Right lobe of liver (tissue), 6 donors: ENCODE results near the gene RASD2. TPM values are rescaled to one million over a fixed set of nuclear protein-coding genes. Genes with fewer than 3 reads are reported as not detected.

Source experiments
- ATAC-seq, 4 donors: fragments of 200-7000 bp; cut with Tn5 transposase; one replicate each; pipeline ENCODE4 v1.9.1; 2020; ENCODE audit warnings: mild to moderate bottlenecking in 4 of 4, moderate library complexity in 4 of 4
- DNase-seq, 3 donors: peaks; one replicate each; pipeline ENCODE4 v3.0.0-alpha.2; 2020
- H3K27ac ChIP-seq, 3 donors: fragments of 200-600 bp; one replicate each; pipeline ENCODE4 v1.8.0; 2022
- H3K27me3 ChIP-seq, 2 donors: fragments of 200-600 bp; one replicate each; pipeline ENCODE4 v1.8.0; 2022
- H3K36me3 ChIP-seq, 4 donors: fragments of 200-600 bp; sonication (generic) in 1 of 4; one replicate each; pipeline versions ENCODE4 v1.5.1 to v1.8.0; 2017 to 2022; ENCODE audit warnings: control low read depth in 1 of 4
- H3K4me1 ChIP-seq, 4 donors: fragments of 200-600 bp; sonication (generic) in 1 of 4; one replicate each; pipeline versions ENCODE4 v1.5.1 to v1.8.0; 2017 to 2022; ENCODE audit warnings: control low read depth in 1 of 4
- H3K4me3 ChIP-seq, 3 donors: fragments of 200-600 bp; one replicate each; pipeline ENCODE4 v1.8.0; 2022
- H3K9me3 ChIP-seq, 4 donors: fragments of 200-600 bp; sonication (generic) in 1 of 4; one replicate each; pipeline versions ENCODE4 v1.5.1 to v1.8.0; 2017 to 2022; ENCODE audit warnings: control low read depth in 1 of 4
- CTCF ChIP-seq, 4 donors: fragments of 200-600 bp in 3 of 4; fragments of 450-650 bp in 1 of 4; IDR thresholded peaks; one replicate each; pipeline versions ENCODE4 v1.5.1 to v1.8.0; 2016 to 2022; ENCODE audit warnings: antibody characterized with exemption in 4 of 4, mild to moderate bottlenecking in 2 of 4
- POLR2A ChIP-seq: fragments of 450-650 bp; IDR thresholded peaks from one replicate; pipeline ENCODE4 v1.6.1; 2017; ENCODE audit warnings: antibody characterized with exemption, mild to moderate bottlenecking
- WGBS: methylation state at CpG from one replicate; pipeline ENCODE4 v1.1.6; 2018; ENCODE audit warnings: low coverage, low lambda C conversion rate; ENCODE audit not compliant: insufficient coverage; ENCODE audit errors: missing lambda C conversion rate; 5-methylcytosine and 5-hydroxymethylcytosine counted together
- intact Hi-C, 2 donors: fragments of 100-400 bp; cut with DNase I; formaldehyde crosslinking; loops; one replicate each; pipeline versions ENCODE4 v1.11.2 to v1.14.1; 2022
- total RNA-seq, 6 experiments: library from RNA; depleted of rRNA in 2 of 6; stranded (reverse); fragments of >200 nt in 2 of 6; fragmentation: NEBNext Ultra II Directional in 3 of 6; extraction: Animal tissue kit (Norgen Biotek cat#: 25700) in 3 of 6; gene quantifications; one replicate each; pipeline versions ENCODE4 v1.1.0 to v1.2.4, GENCODE V29; 2016 to 2023
- donor health status: DM: no; HTN: yes; CAD: no.
- donor health status: DM: no; HTN: no; CAD: no.
- donor health status: DM: no; HTN: no; CAD: no.
- donor health status: DM: no; HTN: yes; CAD: no.
- donor health status: DM: no; HTN: yes; CAD: no.

The RASD2 gene
- total RNA-seq, 6 experiments from 2014 or later: 0.05 to 0.20 (median 0.07) TPM; not detected in 2

GRCh38 chr22:35561796-35562526, 21.3 kb downstream of the RASD2 start:
- 88% methylated on average over 17 of the region's 20 CpGs for WGBS
- H3K27ac ChIP-seq: no peak overlapping the region
- H3K4me1 ChIP-seq: no peaks in the 10 kb centered on the region
- no peaks in the 10 kb centered on the region for H3K9me3 ChIP-seq
- no peaks in the 10 kb centered on the region for H3K36me3 ChIP-seq
- no peaks in the 10 kb centered on the region for H3K27me3 ChIP-seq
- no peak for DNase-seq
- H3K4me3 ChIP-seq: no peak overlapping the region
- TF ChIP-seq POLR2A: no peak
- TF ChIP-seq CTCF (IDR thresholded peaks at IDR 0.05): no peak
- intact Hi-C loops: no loop called here
- no peak for ATAC-seq

DNA sequence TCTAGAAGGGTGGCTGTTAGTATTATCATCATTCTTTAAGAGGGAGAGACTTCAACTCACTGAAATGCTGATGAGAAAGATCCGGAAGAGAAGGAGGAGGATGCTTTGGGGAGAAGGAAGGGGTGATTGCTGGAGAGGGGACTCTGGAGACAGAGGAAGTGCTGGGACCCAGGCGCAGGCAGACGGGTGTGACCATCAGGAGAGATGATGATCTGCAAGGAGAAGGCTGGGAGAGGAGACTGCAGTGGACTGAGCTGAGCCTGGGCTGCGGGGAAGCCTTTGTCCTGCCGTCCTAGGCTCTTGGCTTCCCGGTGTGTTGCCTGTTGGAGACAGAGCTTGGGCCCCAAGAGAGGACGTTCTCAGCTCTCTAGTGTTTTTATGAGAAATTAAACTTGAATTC, 22.6 kb downstream of the RASD2 start:
- Histone ChIP-seq H3K4me3 (no peak overlapping the region), H3K27ac (no peak overlapping the region), H3K36me3 (no peaks in the 10 kb centered on the region), H3K27me3 (no peaks in the 10 kb centered on the region), H3K9me3 (no peaks in the 10 kb centered on the region), H3K4me1 (no peaks in the 10 kb centered on the region)
- intact Hi-C loops: no loop called here
- no peak for ATAC-seq
- WGBS: 51% methylated on average over 4 of the region's 7 CpGs
- TF ChIP-seq CTCF (IDR thresholded peaks at IDR 0.05) (no peak), POLR2A (no peak)
- no peak for DNase-seq

DNA sequence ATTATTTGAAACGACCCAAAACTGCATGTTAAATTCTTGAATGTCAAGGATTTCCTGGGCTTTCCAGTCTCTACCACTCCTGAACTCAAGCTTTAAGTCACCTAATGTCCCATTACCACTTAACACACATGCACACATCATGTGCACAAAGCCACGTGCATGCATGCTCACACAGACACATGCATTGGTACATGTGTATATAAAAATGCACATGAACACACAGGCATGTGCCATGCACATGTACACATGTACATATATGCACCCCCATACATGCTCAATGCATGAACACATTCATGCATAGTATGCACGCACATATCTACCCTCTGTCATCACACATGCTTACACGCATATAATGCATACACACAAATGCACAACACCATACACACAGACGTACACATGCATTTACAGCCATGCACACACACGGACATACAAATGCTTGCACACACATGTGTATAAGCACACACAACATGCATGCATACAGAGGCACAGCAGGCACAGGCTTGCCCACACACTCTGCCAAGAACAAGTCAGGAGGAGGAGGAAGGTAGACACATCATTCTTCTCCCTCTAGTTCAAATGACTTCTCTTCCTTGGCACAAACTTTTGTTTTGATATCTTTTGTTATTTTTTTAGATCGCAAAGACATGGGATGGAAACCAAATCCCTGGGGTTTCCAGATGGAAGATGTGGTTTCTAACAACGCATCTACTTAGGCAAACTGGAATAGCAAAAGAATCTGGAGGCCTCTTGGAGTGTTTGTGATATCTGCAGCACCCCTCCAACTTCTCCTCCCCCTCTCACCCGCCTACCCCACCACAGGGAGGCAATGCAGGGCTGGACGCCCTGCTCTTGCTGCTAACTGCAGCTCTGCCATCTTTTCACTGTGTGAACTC, 24.6 kb downstream of the RASD2 start:
- ATAC-seq: no peak
- 51% methylated on average over 6 of the region's 10 CpGs for WGBS
- TF ChIP-seq POLR2A: no peak
- TF ChIP-seq CTCF (IDR thresholded peaks at IDR 0.05): no peak

GRCh38 chr22:35567351-35568141, 26.9 kb downstream of the RASD2 start:
- no peaks in the 10 kb centered on the region for H3K9me3 ChIP-seq
- intact Hi-C loops: no loop called here
- H3K4me1 ChIP-seq: no peaks in the 10 kb centered on the region
- WGBS: 57% methylated on average over 10 of the region's 23 CpGs
- no peak overlapping the region for H3K4me3 ChIP-seq
- no peaks in the 10 kb centered on the region for H3K27me3 ChIP-seq
- no peaks in the 10 kb centered on the region for H3K36me3 ChIP-seq
- no peak for TF ChIP-seq POLR2A
- TF ChIP-seq CTCF (IDR thresholded peaks at IDR 0.05): no peak
- ATAC-seq (no peak), DNase-seq (no peak)
- H3K27ac ChIP-seq: no peak overlapping the region

More for the DNA sequence above, 24.6 kb downstream of the RASD2 start:
- H3K27me3 ChIP-seq: no peaks in the 10 kb centered on the region
- no peaks in the 10 kb centered on the region for H3K36me3 ChIP-seq
- no peaks in the 10 kb centered on the region for H3K4me1 ChIP-seq
- no peak for DNase-seq
- H3K27ac ChIP-seq: no peak overlapping the region
- intact Hi-C loops: no loop called here
- H3K9me3 ChIP-seq: no peaks in the 10 kb centered on the region
- no peak overlapping the region for H3K4me3 ChIP-seq
